Upper lobe of left lung (tissue), 6 donors: ENCODE data around the gene THBS3. TPM values are rescaled to one million over a fixed set of nuclear protein-coding genes. Genes with fewer than 3 reads are reported as not detected.

Experiments
- ATAC-seq, 2 donors: fragments of 200-7000 bp; cut with Tn5 transposase; one replicate each; pipeline ENCODE4 v1.9.1; 2022; ENCODE audit warnings: mild to moderate bottlenecking in 2 of 2, moderate library complexity in 2 of 2; ENCODE audit not compliant: low FRiP score in 2 of 2
- DNase-seq, 2 donors: peaks; one replicate each; pipeline ENCODE4 v3.0.0-alpha.2; 2019 to 2020
- H3K27ac ChIP-seq, 4 donors: fragments of 200-600 bp; sonication (generic); one replicate each; pipeline ENCODE4 v1.5.1; 2016 to 2019
- H3K27me3 ChIP-seq, 4 donors: fragments of 200-600 bp; sonication (generic); one replicate each; pipeline ENCODE4 v1.5.1; 2017 to 2019
- H3K36me3 ChIP-seq, 4 donors: fragments of 200-600 bp; sonication (generic); one replicate each; pipeline ENCODE4 v1.5.1; 2016 to 2019
- H3K4me1 ChIP-seq, 4 donors: fragments of 200-600 bp; sonication (generic); one replicate each; pipeline ENCODE4 v1.5.1; 2018 to 2019
- H3K4me3 ChIP-seq, 4 donors: fragments of 200-600 bp; sonication (generic); one replicate each; pipeline ENCODE4 v1.5.1; 2017 to 2019; ENCODE audit warnings: mild to moderate bottlenecking in 2 of 4, moderate library complexity in 1 of 4
- H3K9me3 ChIP-seq, 4 donors: fragments of 200-600 bp; sonication (generic); one replicate each; pipeline ENCODE4 v1.5.1; 2018 to 2019
- EP300 ChIP-seq, 4 donors: sonication (generic); formaldehyde crosslinking; IDR thresholded peaks; one replicate each; pipeline ENCODE4 v1.5.1; 2017; ENCODE audit warnings: antibody characterized with exemption in 4 of 4, control low read depth in 2 of 4
- POLR2A ChIP-seq, 4 donors: fragments of 450-650 bp; IDR thresholded peaks; one replicate each; pipeline ENCODE4 v1.5.1; 2016 to 2017; ENCODE audit warnings: antibody characterized with exemption in 4 of 4, mild to moderate bottlenecking in 2 of 4
- POLR2AphosphoS5 ChIP-seq, 2 donors: sonication (generic); formaldehyde crosslinking; IDR thresholded peaks; one replicate each; pipeline ENCODE4 v1.5.1; 2017; ENCODE audit warnings: antibody characterized with exemption in 2 of 2
- WGBS, 2 donors: methylation state at CpG; one replicate each; pipeline ENCODE4 v1.1.5; 2017 to 2018; 5-methylcytosine and 5-hydroxymethylcytosine counted together
- total RNA-seq, 6 donors: library from RNA; depleted of rRNA in 4 of 6; stranded (reverse); fragments of >200 nt in 4 of 6; gene quantifications; one replicate each; pipeline versions ENCODE4 v1.1.0 to v1.2.1, GENCODE V29; 2016 to 2021
- TF ChIP-seq, protein P1 (sequence below), 6 experiments: fragments of 450-650 bp in 4 of 6; fragments of 200-600 bp in 2 of 6; sonication (generic) in 2 of 6; IDR thresholded peaks; one replicate each; pipeline ENCODE4 v1.5.1; 2016 to 2019; ENCODE audit warnings: antibody characterized with exemption in 6 of 6
- donor health status: DM: no; HTN: no; CAD: no; lungs with moderate emphysema.
- donor health status: DM: no; HTN: yes; CAD: no; lungs with severe emphysema.

THBS3 gene
- total RNA-seq, 6 donors from 2014 or later: 18.3 to 97.4 (median 27.6) TPM

- Histone ChIP-seq H3K4me3 (peak overlapping the region; percentile 71 to 94 (median 92)), H3K9me3 (no peaks in the 10 kb centered on the region), H3K27ac (peak overlapping the region; percentile 91 to 99 (median 96)), H3K27me3 (peaks cover 0 to 7% (median 3%) of the 10 kb centered on the region in 4 donors), H3K36me3 (peaks cover 0 to 25% (median 14%) of the 10 kb centered on the region in 4 donors), H3K4me1 (peaks cover 37 to 49% (median 40%) of the 10 kb centered on the region in 4 donors)
- TF ChIP-seq, protein P1, sequence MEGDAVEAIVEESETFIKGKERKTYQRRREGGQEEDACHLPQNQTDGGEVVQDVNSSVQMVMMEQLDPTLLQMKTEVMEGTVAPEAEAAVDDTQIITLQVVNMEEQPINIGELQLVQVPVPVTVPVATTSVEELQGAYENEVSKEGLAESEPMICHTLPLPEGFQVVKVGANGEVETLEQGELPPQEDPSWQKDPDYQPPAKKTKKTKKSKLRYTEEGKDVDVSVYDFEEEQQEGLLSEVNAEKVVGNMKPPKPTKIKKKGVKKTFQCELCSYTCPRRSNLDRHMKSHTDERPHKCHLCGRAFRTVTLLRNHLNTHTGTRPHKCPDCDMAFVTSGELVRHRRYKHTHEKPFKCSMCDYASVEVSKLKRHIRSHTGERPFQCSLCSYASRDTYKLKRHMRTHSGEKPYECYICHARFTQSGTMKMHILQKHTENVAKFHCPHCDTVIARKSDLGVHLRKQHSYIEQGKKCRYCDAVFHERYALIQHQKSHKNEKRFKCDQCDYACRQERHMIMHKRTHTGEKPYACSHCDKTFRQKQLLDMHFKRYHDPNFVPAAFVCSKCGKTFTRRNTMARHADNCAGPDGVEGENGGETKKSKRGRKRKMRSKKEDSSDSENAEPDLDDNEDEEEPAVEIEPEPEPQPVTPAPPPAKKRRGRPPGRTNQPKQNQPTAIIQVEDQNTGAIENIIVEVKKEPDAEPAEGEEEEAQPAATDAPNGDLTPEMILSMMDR (IDR thresholded peaks at IDR 0.05): no peak
- TF ChIP-seq POLR2A (IDR thresholded peaks at IDR 0.05) (no peak), POLR2AphosphoS5 (IDR thresholded peaks at IDR 0.05) (no peak), EP300 (IDR thresholded peaks at IDR 0.05) (no peak)
- WGBS, 2 donors: 48 to 50% methylated on average over 8 of the region's 8 CpGs
- DNase-seq: no peak
- ATAC-seq: peak; percentile 6 to 26
Measured at GRCh38 chr1:155171836-155172731, 35.6 kb downstream of the THBS3 start.

DNA sequence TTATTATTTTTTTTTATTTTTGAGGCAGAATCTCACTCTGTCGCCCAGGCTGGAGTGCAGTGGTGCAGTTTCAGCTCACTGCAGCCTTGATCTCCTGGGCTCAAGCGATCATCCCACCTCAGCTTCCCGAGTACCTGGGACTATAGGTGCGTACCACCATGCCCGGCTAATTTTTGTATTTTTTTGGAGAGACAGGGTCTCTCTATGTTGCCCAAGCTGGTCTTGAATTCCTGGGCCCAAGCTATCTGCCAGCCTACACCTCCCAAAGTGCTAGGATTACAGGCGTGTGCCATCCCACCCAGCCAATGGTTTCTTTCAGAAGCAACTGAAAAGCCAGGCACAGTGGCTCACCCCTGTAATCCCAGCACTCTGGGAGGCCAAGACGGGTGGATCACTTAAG lies 36.9 kb downstream of the THBS3 start:
- H3K27me3 ChIP-seq: peaks cover 0 to 7% (median 3%) of the 10 kb centered on the region in 4 donors
- 95 to 97% methylated on average over 7 of the region's 7 CpGs for WGBS, 2 donors

DNA sequence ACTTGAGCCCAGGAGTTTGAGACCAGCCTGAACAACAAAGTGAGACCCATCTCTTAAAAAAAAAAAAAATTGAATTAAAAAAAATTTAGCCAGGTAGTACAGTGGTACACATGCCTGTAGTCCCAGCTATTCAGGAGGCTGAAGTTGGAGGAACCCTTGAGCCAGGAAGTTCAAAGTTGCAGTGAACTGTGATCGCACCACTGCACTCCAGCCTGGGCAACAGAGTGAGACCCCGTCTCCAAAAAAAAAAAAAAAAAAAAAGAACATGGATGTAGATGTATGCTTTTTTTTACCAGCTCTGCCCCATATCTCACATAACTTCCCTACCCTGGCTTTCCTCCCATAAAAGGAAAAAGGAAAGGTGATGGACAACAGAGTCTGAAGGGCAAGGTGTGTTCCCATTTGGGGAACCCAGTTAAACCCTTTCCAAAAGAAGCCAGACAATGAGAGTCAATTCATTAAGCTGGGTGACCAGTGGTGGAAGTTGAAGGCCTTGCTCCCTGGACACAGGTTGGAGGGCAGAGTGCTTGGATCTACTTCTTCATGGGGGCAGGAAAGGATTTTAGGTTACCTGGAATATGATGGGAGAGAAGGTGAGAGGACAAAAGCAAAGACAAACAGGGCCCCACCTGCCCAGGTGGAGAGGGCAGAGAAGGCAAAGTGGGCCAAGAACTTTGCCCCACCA lies 37.5 kb downstream of the THBS3 start:
- peaks cover 0 to 25% (median 14%) of the 10 kb centered on the region in 4 donors for H3K36me3 ChIP-seq
- H3K4me3 ChIP-seq: no peak overlapping the region
- peaks cover 44 to 48% (median 46%) of the 10 kb centered on the region in 4 donors for H3K4me1 ChIP-seq
- H3K9me3 ChIP-seq: no peaks in the 10 kb centered on the region
- H3K27ac ChIP-seq: no peak overlapping the region
- TF ChIP-seq POLR2AphosphoS5 (IDR thresholded peaks at IDR 0.05): no peak
- no peak for TF ChIP-seq POLR2A (IDR thresholded peaks at IDR 0.05)
- TF ChIP-seq, protein P1 (IDR thresholded peaks at IDR 0.05): no peak
- TF ChIP-seq EP300 (IDR thresholded peaks at IDR 0.05): no peak
- peaks cover 0 to 7% (median 3%) of the 10 kb centered on the region in 4 donors for H3K27me3 ChIP-seq
- DNase-seq (no peak), ATAC-seq (no peak)
- WGBS, 2 donors: 93 to 100% methylated on average over 2 of the region's 2 CpGs

More for the DNA sequence above, 36.9 kb downstream of the THBS3 start:
- Histone ChIP-seq H3K27ac (no peak overlapping the region), H3K4me3 (no peak overlapping the region), H3K9me3 (no peaks in the 10 kb centered on the region), H3K36me3 (peaks cover 0 to 25% (median 14%) of the 10 kb centered on the region in 4 donors), H3K4me1 (peaks cover 44 to 49% (median 44%) of the 10 kb centered on the region in 4 donors)
- no peak for DNase-seq
- ATAC-seq: no peak
- TF ChIP-seq POLR2A (IDR thresholded peaks at IDR 0.05) (no peak), POLR2AphosphoS5 (IDR thresholded peaks at IDR 0.05) (no peak), EP300 (IDR thresholded peaks at IDR 0.05) (no peak)
- TF ChIP-seq, protein P1 (IDR thresholded peaks at IDR 0.05): no peak

DNA sequence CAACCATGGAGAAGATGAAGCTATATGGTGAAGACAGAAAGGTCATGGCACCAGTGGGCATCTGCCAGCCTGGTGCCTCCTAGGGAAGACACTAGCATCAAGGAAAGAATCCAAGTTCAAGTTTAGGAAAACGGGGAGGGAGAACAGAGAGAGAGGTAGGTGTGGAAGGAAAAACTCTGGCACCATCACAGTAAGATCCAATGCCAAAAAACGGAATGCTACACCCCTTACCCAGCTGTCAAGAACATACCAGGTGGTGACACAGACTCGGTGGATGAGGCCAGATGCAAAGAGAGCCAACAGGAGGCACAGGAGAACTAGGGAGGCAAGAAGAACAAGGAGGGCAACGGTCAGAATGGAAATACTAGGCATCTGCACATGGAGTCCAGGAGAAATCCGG lies 38.2 kb downstream of the THBS3 start:
- 70 to 82% methylated on average over 5 of the region's 5 CpGs for WGBS, 2 donors
- TF ChIP-seq POLR2AphosphoS5 (IDR thresholded peaks at IDR 0.05): no peak
- TF ChIP-seq, protein P1 (IDR thresholded peaks at IDR 0.05): no peak
- no peak for TF ChIP-seq POLR2A (IDR thresholded peaks at IDR 0.05)
- TF ChIP-seq EP300 (IDR thresholded peaks at IDR 0.05): no peak
- Histone ChIP-seq H3K27me3 (peaks cover 0 to 7% (median 2%) of the 10 kb centered on the region in 4 donors), H3K4me1 (peaks cover 41 to 45% (median 43%) of the 10 kb centered on the region in 4 donors), H3K27ac (no peak overlapping the region), H3K9me3 (no peaks in the 10 kb centered on the region), H3K4me3 (no peak overlapping the region), H3K36me3 (peaks cover 0 to 25% (median 14%) of the 10 kb centered on the region in 4 donors)
- DNase-seq (no peak), ATAC-seq (no peak)
